ENCODE data around the gene CYP4A22. TPM values are rescaled to one million over a fixed set of nuclear protein-coding genes. Genes with fewer than 3 reads are reported as not detected.
"Not testable (repeated sequence)": the region's sequence is repeated elsewhere in the genome, so short reads cannot be mapped to it uniquely, and the experiment has no call there.

CYP4A22 gene
- total and polyA plus RNA-seq, 2 donors from 2014 or later = 4.1 to 108 TPM

DNA sequence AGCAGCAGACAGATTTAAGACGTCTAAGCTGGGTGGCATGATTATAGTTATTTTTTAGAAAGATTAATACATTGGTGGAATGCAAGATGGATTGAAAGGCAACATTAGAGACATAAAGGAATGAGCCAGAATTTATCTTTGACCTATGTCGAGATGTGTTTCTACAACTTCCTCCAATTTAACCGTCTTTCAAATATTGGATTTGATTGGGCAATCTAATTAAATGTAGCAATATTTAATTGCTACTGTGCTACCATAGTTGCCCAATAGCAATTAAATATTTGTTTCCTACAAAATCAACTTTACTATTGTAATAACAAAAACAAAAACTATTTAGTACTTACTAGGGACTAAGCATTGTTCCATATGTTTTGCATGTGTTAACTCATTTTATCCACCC is 30.4 kb upstream of the CYP4A22 start:
- intact Hi-C loops (cut with DNase I) = no loop called here
- Histone ChIP-seq H3K27ac (ENCODE audit: low read depth in 2 of 2, low read length in 2 of 2) (no peak overlapping the region), H3K27me3 (ENCODE audit: control insufficient read depth, insufficient read depth, low read length) (no peaks in the 10 kb centered on the region), H3K4me1 (ENCODE audit: control insufficient read depth in 2 of 3, insufficient read depth in 2 of 3, low read depth in 1 of 3, low read length in 3 of 3) (no peaks in the 10 kb centered on the region), H3K36me3 (ENCODE audit: control insufficient read depth in 2 of 3, insufficient read depth in 3 of 3, low read length in 3 of 3) (no peaks in the 10 kb centered on the region), H3K9ac (ENCODE audit: low read length in 3 of 3) (no peak overlapping the region), H3K9me3 (ENCODE audit: control insufficient read depth in 2 of 3, insufficient read depth in 1 of 3, low read length in 3 of 3) (peaks cover 0 to 4% (median 0%) of the 10 kb centered on the region in 3 donors), H3K4me3 (ENCODE audit: low read length in 3 of 3) (no peak overlapping the region)
- DNase-seq = no peak
- TF ChIP-seq, protein P1, sequence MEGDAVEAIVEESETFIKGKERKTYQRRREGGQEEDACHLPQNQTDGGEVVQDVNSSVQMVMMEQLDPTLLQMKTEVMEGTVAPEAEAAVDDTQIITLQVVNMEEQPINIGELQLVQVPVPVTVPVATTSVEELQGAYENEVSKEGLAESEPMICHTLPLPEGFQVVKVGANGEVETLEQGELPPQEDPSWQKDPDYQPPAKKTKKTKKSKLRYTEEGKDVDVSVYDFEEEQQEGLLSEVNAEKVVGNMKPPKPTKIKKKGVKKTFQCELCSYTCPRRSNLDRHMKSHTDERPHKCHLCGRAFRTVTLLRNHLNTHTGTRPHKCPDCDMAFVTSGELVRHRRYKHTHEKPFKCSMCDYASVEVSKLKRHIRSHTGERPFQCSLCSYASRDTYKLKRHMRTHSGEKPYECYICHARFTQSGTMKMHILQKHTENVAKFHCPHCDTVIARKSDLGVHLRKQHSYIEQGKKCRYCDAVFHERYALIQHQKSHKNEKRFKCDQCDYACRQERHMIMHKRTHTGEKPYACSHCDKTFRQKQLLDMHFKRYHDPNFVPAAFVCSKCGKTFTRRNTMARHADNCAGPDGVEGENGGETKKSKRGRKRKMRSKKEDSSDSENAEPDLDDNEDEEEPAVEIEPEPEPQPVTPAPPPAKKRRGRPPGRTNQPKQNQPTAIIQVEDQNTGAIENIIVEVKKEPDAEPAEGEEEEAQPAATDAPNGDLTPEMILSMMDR (IDR thresholded peaks at IDR 0.05; ENCODE audit: borderline replicate concordance, extremely low read depth, insufficient read depth) = no peak
- FAIRE-seq = no peak

DNA sequence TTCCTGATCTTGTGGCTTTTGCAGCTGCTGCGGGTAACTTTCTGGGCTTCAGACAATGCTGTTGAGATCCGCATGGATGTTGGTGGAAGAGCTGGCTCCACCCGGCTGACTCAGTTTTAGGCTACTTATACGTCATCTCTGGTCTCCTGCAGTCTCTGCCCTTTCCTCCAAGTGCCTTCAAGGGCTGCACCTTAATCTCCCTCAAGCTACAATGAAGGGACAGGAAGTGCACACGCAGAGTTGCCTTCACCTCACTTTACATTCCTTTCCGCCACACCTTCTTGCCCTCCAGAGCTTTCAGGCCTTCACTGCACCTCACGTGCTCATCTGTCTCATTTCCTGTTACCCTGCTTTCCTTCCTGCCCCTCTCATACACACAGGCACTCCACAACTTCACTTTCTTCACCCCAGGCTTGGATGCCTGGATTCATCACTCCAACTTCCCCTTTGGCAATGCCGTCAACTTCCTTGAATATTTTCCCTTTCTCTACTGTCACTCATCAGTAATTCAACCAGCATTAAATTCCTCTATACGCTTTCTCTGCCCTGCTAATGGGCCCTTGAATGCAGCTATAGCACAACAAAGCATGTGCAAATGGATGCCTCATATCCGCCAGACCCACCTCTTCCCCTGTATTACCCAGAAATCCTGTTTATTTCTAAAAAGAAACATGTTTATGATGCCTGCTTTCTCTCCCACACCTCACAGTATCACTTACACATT is 29.2 kb upstream of the CYP4A22 start:
- FAIRE-seq; H3K4me3 ChIP-seq (ENCODE audit: low read length in 3 of 3); H3K36me3 ChIP-seq (ENCODE audit: control insufficient read depth in 2 of 3, insufficient read depth in 3 of 3, low read length in 3 of 3); H3K9me3 ChIP-seq (ENCODE audit: control insufficient read depth in 2 of 3, insufficient read depth in 1 of 3, low read length in 3 of 3); H3K27me3 ChIP-seq (ENCODE audit: control insufficient read depth, insufficient read depth, low read length); H3K4me1 ChIP-seq (ENCODE audit: control insufficient read depth in 2 of 3, insufficient read depth in 2 of 3, low read depth in 1 of 3, low read length in 3 of 3); H3K9ac ChIP-seq (ENCODE audit: low read length in 3 of 3); intact Hi-C loops (cut with DNase I); H3K27ac ChIP-seq (ENCODE audit: low read depth in 2 of 2, low read length in 2 of 2); DNase-seq: not testable (repeated sequence)

DNA sequence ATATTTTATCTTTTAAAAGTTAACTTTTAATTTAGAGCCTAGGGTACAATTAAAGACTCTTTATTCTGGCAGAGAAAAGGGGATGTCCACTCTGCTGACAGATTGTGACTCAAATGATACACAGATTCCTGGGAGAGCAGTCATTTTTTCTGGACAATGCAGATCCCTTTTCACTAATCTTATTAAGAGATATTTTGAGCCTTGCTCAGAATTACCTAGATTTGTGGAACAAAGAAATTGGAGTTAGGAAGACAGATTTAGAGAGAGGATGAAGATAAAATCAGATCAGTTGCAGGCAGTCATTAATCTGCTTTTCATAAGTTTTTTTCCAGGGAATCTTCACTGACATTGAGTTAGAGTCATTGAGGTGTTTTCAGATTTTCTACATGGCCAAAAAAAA is 27.8 kb upstream of the CYP4A22 start:
- H3K36me3 ChIP-seq (ENCODE audit: control insufficient read depth in 2 of 3, insufficient read depth in 3 of 3, low read length in 3 of 3); H3K9me3 ChIP-seq (ENCODE audit: control insufficient read depth in 2 of 3, insufficient read depth in 1 of 3, low read length in 3 of 3); H3K9ac ChIP-seq (ENCODE audit: low read length in 3 of 3); intact Hi-C loops (cut with DNase I); H3K4me3 ChIP-seq (ENCODE audit: low read length in 3 of 3); DNase-seq; FAIRE-seq; H3K27ac ChIP-seq (ENCODE audit: low read depth in 2 of 2, low read length in 2 of 2); H3K27me3 ChIP-seq (ENCODE audit: control insufficient read depth, insufficient read depth, low read length); H3K4me1 ChIP-seq (ENCODE audit: control insufficient read depth in 2 of 3, insufficient read depth in 2 of 3, low read depth in 1 of 3, low read length in 3 of 3): not testable (repeated sequence)

DNA sequence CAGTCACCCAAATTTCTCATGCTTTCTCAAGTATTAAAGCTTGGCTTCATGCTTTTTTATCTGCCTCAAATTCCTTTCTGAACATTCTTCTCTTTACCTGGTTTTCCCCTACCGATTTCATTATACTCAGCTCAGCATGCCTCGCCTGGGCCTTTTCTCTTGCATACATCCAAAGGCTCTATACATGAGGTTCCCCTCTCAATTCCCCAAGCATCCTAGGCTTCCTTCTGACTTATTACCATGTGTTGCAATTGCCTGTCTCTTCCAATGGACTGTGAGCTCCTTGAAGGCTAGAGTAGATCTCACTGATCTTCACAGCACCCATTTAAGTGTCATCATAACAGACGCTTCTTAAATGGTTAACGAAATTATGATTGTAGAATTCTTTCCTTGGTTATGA is 24.1 kb upstream of the CYP4A22 start:
- H3K27ac ChIP-seq (ENCODE audit: low read depth in 2 of 2, low read length in 2 of 2) = no peak overlapping the region
- H3K36me3 ChIP-seq (ENCODE audit: control insufficient read depth in 2 of 3, insufficient read depth in 3 of 3, low read length in 3 of 3) = no peaks in the 10 kb centered on the region
- H3K9me3 ChIP-seq (ENCODE audit: control insufficient read depth in 2 of 3, insufficient read depth in 1 of 3, low read length in 3 of 3) = no peaks in the 10 kb centered on the region
- no peak overlapping the region for H3K4me3 ChIP-seq (ENCODE audit: low read length in 3 of 3)
- FAIRE-seq = no peak
- H3K9ac ChIP-seq (ENCODE audit: low read length in 3 of 3) = no peak overlapping the region
- no peak for DNase-seq
- TF ChIP-seq, protein P1 (IDR thresholded peaks at IDR 0.05; ENCODE audit: borderline replicate concordance, extremely low read depth, insufficient read depth) = no peak
- H3K4me1 ChIP-seq (ENCODE audit: control insufficient read depth in 2 of 3, insufficient read depth in 2 of 3, low read depth in 1 of 3, low read length in 3 of 3) = no peaks in the 10 kb centered on the region
- intact Hi-C loops (cut with DNase I) = no loop called here
- H3K27me3 ChIP-seq (ENCODE audit: control insufficient read depth, insufficient read depth, low read length) = no peaks in the 10 kb centered on the region

DNA sequence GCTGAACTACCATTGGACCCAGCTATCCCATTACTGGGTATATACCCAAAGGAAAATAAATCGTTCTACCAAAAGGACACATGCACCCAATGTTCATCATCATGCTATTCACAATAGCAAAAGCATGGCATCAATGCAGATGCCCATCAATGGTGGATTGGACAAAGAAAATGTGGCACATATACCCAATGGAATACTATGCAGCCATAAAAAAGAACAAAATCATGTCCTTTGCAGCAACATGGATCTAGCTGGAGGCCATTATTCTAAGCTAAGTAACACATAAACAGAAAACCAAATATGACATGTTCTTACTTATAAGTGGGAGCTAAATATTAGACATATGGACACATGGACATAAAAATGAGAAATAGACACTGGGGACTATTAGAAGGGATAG is 16.2 kb upstream of the CYP4A22 start:
- H3K4me3 ChIP-seq (ENCODE audit: low read length in 3 of 3); DNase-seq; H3K9me3 ChIP-seq (ENCODE audit: control insufficient read depth in 2 of 3, insufficient read depth in 1 of 3, low read length in 3 of 3); H3K4me1 ChIP-seq (ENCODE audit: control insufficient read depth in 2 of 3, insufficient read depth in 2 of 3, low read depth in 1 of 3, low read length in 3 of 3); H3K36me3 ChIP-seq (ENCODE audit: control insufficient read depth in 2 of 3, insufficient read depth in 3 of 3, low read length in 3 of 3); H3K27ac ChIP-seq (ENCODE audit: low read depth in 2 of 2, low read length in 2 of 2); H3K9ac ChIP-seq (ENCODE audit: low read length in 3 of 3); H3K27me3 ChIP-seq (ENCODE audit: control insufficient read depth, insufficient read depth, low read length); intact Hi-C loops (cut with DNase I); FAIRE-seq: not testable (repeated sequence)

DNA sequence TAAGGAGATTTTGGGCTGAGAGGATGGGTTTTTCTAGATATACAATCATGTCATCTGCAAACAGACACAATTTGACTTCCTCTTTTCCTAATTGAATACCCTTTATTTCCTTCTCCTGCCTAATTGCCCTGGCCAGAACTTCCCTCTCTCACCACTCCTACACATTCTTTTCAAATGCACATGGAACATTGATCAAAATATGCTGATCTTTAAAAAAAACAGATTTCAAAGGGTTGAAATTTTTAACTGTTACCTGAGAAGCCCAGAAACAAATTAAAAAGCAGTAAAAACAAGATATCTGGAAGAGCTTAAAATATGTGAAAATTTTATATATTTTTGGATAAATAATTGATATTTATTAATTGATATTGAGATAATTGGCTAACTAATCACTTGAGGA is 12.4 kb upstream of the CYP4A22 start:
- H3K9ac ChIP-seq (ENCODE audit: low read length in 3 of 3); H3K27me3 ChIP-seq (ENCODE audit: control insufficient read depth, insufficient read depth, low read length); DNase-seq; H3K4me1 ChIP-seq (ENCODE audit: control insufficient read depth in 2 of 3, insufficient read depth in 2 of 3, low read depth in 1 of 3, low read length in 3 of 3); intact Hi-C loops (cut with DNase I); H3K9me3 ChIP-seq (ENCODE audit: control insufficient read depth in 2 of 3, insufficient read depth in 1 of 3, low read length in 3 of 3); FAIRE-seq; H3K36me3 ChIP-seq (ENCODE audit: control insufficient read depth in 2 of 3, insufficient read depth in 3 of 3, low read length in 3 of 3); H3K27ac ChIP-seq (ENCODE audit: low read depth in 2 of 2, low read length in 2 of 2); H3K4me3 ChIP-seq (ENCODE audit: low read length in 3 of 3): not testable (repeated sequence)

DNA sequence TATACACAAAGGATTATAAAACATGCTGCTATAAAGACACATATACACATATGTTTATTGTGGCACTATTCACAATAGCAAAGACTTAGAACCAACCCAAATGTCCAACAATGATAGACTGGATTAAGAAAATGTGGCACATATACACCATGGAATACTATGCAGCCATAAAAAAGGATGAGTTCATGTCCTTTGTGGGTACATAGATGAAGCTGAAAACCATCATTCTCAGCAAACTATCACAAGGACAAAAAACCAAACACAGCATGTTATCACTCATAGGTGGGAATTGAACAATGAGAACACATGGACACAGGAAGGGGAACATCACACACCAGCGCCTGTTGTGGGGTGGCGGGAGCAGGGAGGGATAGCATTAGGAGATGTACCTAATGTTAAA is 10.2 kb upstream of the CYP4A22 start:
- FAIRE-seq; H3K9me3 ChIP-seq (ENCODE audit: control insufficient read depth in 2 of 3, insufficient read depth in 1 of 3, low read length in 3 of 3); H3K27ac ChIP-seq (ENCODE audit: low read depth in 2 of 2, low read length in 2 of 2); H3K36me3 ChIP-seq (ENCODE audit: control insufficient read depth in 2 of 3, insufficient read depth in 3 of 3, low read length in 3 of 3); H3K4me1 ChIP-seq (ENCODE audit: control insufficient read depth in 2 of 3, insufficient read depth in 2 of 3, low read depth in 1 of 3, low read length in 3 of 3); DNase-seq; H3K9ac ChIP-seq (ENCODE audit: low read length in 3 of 3); H3K4me3 ChIP-seq (ENCODE audit: low read length in 3 of 3); H3K27me3 ChIP-seq (ENCODE audit: control insufficient read depth, insufficient read depth, low read length); intact Hi-C loops (cut with DNase I): not testable (repeated sequence)
